AG04449 (cell line): Measurements from ENCODE around the gene ATP6V0A1.

ENCODE experiments used
- CTCF ChIA-PET: fragments of 350-600 bp; formaldehyde crosslinking; extraction: SDS; loops from one replicate; lab custom pipeline; 2021; ENCODE audit warnings: antibody characterized with exemption; lab: Yijun Ruan, JAX
- POLR2A ChIA-PET: fragments of 400-600, 350-600 bp; formaldehyde crosslinking; extraction: SDS; loops from one replicate; lab custom pipeline; 2020; ENCODE audit warnings: antibody characterized with exemption, inconsistent platforms; lab: Yijun Ruan, JAX
- DNase-seq: peaks from one replicate; pipeline ENCODE4 v3.0.0-alpha.2; 2010; ENCODE audit warnings: low read depth, low spot score
- H3K4me3 ChIP-seq: 2 replicates; pipeline ENCODE4 v1.5.1; 2011; ENCODE audit warnings: low read depth, mild to moderate bottlenecking, control low read depth, low read length
- CTCF ChIP-seq: IDR thresholded peaks from one replicate; pipeline ENCODE4 v1.5.1; 2011; ENCODE audit warnings: mild to moderate bottlenecking, moderate library complexity, low read length, control low read depth, inconsistent platforms; ENCODE audit not compliant: insufficient read depth; ENCODE audit errors: missing control alignments

The ATP6V0A1 gene

GRCh38 chr17:42518755-42519545 lies 60.3 kb downstream of the ATP6V0A1 start:
- POLR2A ChIA-PET = interaction anchor here (0.6 to 4.9 kb wide), 11 partner anchors 9 to 207 kb away, joined by 3 to 121 read pairs (median 7); partner anchors contain the start of genes CAVIN1, NAGLU and STAT3
- no peak overlapping the region for H3K4me3 ChIP-seq
- CTCF ChIA-PET = interaction anchor here (0.5 to 7.7 kb wide), 27 partner anchors 8 to 297 kb away, joined by 3 to 83 read pairs (median 6); partner anchors contain the start of genes CAVIN1 and STAT3
- DNase-seq = no peak
- TF ChIP-seq CTCF = no peak

DNA sequence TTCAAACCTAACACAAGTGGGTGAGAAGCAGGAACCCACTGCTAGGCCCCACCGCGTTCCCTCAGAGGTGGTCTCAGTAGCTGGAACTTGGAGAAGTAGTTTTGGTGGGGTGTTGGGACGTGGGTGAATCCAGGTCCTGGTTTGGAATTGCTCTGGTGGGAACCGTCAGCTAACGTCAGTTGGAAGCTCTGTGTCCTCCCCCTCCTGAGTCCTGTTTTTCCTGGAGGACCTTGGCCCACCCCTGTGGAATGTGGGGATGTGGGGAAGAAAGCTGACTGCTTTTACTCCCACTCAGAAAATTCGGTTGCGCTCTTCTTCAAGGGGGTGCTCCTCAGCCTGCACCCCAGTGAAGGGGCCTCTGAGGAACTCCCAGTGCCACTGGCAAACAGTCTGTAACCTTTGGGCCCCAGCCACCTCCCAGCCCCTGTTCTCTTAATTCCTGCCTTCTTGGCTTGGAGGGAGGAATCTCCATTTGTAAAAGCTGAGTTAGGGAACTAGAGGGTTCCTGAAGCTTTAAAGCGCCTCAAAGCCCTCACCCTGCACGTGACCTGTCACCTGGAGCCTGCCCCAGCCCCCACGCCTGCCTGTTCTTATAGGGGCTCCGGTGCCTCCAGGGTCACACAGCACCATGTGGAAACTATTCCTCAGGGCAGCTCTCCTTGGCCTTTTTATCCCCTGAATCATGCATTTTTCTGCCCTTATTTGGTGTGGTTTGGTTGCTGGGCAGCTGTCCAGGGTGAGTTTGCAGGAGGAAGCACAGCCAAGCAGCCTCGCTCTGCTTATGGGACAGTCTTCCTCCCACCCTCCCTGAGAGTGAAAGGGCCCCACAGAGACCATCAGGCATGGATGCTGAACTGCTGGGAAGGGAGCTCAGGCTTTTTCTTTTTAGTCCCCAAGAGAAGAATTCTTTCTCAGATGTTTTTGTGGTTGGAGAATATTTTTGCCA lies 61.1 kb downstream of the ATP6V0A1 start:
- peak; percentile 98 for DNase-seq
- TF ChIP-seq CTCF = peak; percentile 4
- POLR2A ChIA-PET = interaction anchor here (0.6 to 4.9 kb wide), 15 partner anchors 10 to 244 kb away, joined by 3 to 121 read pairs (median 4); partner anchors contain the start of genes CAVIN1, NAGLU and STAT3
- CTCF ChIA-PET = interaction anchor here (1.0 to 7.7 kb wide), 17 partner anchors 7 to 207 kb away, joined by 3 to 83 read pairs (median 7); partner anchors contain the start of gene CAVIN1
- H3K4me3 ChIP-seq = no peak overlapping the region

DNA sequence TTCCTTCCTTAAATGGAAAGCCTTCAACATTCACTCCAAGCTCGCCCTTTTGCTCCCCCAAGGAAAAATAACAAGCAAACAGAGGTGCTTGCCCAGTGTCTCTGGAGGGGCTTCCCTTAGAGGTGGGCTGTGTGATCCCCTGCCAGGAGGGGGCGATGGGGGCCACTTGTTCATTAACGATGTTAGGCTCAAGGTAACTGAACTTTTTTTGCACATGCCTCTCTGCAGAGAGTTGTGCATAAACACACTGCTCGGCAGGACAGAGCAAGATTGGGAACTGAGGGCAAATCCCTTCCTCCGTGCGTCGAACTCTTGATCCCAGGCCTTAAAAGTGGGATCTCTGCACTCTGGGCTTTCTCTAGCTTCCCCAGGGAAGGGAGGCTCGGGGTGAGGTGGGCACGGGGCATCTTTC lies 61.9 kb downstream of the ATP6V0A1 start:
- no peak overlapping the region for H3K4me3 ChIP-seq
- ChIA-PET POLR2A (interaction anchor here (1.0 to 4.9 kb wide), 11 partner anchors 10 to 245 kb away, joined by 3 to 121 read pairs (median 5); partner anchors contain the start of genes CAVIN1, NAGLU and STAT3), CTCF (interaction anchor here (0.7 to 7.7 kb wide), 13 partner anchors 10 to 208 kb away, joined by 3 to 83 read pairs (median 5); partner anchors contain the start of genes CAVIN1 and NAGLU)
- no peak for DNase-seq
- TF ChIP-seq CTCF = peak; percentile 11

GRCh38 chr17:42521036-42521435 lies 62.4 kb downstream of the ATP6V0A1 start:
- ChIA-PET CTCF (interaction anchor here (0.7 to 7.7 kb wide), 8 partner anchors 10 to 208 kb away, joined by 4 to 83 read pairs (median 10); partner anchors contain the start of gene NAGLU), POLR2A (interaction anchor here (1.0 to 4.9 kb wide), 7 partner anchors 11 to 192 kb away, joined by 3 to 121 read pairs (median 4); partner anchors contain the start of genes CAVIN1 and NAGLU)
- TF ChIP-seq CTCF = no peak
- no peak for DNase-seq
- no peak overlapping the region for H3K4me3 ChIP-seq

DNA sequence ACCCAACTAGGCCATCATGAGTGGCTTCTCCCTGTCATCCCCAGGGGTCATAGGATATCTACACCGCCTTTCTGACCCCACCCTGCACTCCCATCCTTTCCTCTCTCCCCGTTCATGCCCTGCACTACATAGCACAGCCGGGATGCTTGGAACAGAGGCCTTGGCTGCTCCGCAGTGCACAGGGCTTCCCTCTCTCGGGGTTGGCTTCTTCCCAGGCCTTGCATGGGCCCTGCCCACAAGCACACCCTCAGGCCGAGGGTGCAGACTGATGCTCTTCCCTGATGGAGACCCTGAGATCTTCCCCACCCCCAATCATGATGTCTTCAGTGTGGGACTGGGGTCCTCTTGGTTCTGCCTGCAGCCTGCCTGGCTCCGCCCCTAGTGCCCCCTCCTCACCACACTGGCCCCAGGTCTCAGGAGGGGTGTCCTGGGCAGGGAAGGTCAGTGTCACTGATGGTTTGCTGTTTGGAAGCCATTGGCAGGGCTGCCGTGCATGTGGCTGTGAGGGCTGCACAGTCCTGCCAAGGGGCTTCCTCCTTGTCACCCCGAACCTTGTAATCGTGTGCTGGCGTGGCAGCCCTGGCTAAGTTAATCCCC lies 63.1 kb downstream of the ATP6V0A1 start:
- TF ChIP-seq CTCF = no peak
- H3K4me3 ChIP-seq = no peak overlapping the region
- ChIA-PET POLR2A (interaction anchor here (1.0 to 4.9 kb wide), 2 partner anchors 94 to 100 kb away, joined by 4 to 121 read pairs; partner anchors contain the start of gene CAVIN1), CTCF (interaction anchor here (1.6 to 7.7 kb wide), 4 partner anchors 9 to 209 kb away, joined by 3 to 83 read pairs (median 22); no protein-coding TSS in a partner anchor)
- no peak for DNase-seq
